LHCN-M2 (cell line): ENCODE data around the gene SBK2. TPM values are rescaled to one million over a fixed set of nuclear protein-coding genes. Genes with fewer than 3 reads are reported as not detected.
"Not testable (repeated sequence)": the region's sequence is repeated elsewhere in the genome, so short reads cannot be mapped to it uniquely, and the experiment has no call there.

Experiments used
- DNase-seq: peaks from one replicate; pipeline ENCODE4 v3.0.0-alpha.2; 2012; ENCODE audit warnings: low read depth
- total RNA-seq: library from RNA; depleted of rRNA; stranded (reverse); fragments of >200 nt; gene quantifications from 2 replicates; pipeline ENCODE4 v1.2.3, GENCODE V29; 2014

SBK2 gene
- total RNA-seq, 1 experiment from 2014 or later: 1.5 TPM

- no peak for DNase-seq
Observed at GRCh38 chr19:55535965-55536350, 975 bp downstream of the SBK2 start.

DNA sequence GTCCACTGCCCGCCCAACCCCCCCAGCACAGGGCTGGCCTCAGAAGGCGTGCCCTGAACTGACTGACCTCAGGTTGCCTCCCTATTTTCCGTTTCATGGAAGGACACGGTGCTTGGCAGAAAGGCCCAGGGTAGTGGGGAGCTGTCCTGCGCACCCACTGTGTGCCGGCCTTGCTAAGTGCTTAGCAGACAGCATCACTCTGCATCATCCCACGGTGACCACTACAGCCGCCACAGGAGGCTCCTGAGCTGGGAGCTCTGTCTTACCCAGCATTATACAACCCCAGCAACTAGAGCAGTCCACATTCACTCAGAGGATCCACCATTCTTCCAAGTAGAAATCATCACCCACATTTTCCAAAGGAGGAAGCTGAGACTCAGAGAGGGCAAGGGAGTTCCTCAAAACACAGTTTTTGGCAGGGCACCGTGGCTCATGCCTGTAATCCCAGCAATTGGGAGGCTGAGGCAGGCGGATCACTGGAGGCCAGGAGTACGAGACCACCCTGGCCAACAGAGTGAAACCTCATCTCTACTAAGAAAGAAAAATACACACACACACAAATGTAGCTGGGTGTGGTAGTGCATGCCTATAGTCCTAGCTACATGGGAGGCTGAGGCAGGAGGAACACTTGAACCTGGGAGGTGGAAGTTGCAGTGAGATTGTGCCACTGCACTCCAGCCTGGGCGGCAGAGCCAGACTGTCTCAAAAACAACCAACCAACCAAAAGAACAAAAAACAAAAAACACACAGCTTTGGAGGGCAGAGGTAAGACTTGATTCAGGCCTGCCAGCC is 1.6 kb downstream of the SBK2 start:
- no peak for DNase-seq

GRCh38 chr19:55534280-55534679 is 2.7 kb downstream of the SBK2 start:
- not testable (repeated sequence) for DNase-seq

DNA sequence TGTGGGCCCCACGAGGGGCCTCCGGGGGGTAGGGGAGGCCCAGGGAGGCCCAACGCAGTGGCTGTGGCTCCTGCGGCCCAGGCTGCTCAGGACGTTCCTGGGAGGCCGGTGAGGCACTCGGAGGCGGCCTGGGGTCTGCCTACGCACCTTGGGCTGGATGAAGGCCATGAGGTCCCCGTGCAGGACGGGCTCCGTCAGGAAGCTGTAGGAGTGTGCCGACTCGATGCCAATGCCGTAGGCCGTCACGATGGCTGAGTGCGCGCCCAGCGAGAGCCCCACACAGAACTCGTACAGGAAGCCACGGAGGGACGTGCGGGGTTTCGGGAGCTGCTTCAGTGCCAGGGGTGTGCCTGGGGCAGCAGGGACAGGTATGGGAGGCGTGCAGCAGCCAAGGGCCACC is 5.9 kb downstream of the SBK2 start:
- DNase-seq: no peak

DNA sequence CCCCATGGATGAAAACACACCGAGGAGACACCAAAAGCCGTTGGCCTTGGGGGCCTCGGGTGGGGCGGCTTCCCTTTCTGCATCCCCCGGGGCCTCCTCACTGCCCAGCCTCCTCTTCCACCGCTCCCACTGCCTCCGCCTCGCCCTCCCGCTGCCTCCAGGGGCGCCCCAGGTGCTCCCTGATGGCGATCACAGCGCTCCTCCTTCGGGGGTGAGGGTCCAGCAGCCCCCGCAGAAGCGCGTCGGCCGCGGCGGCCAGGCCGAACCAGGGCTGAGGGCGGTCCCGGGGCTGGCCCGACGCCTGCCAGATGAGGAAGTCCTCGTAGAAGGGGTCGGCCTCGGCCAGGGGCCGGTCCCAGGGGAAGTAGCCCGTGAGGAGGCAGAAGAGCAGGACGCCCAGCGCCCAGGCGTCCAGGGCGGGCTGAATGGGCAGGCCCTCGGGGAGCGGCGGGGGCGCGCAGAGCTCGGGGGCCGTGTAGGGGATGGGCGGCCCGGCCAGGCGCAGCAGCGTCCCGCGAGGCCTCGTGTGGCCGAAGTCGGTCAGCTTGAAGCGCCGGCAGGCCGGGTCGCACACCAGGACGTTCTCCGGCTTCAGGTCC is 7.2 kb downstream of the SBK2 start:
- no peak for DNase-seq

- DNase-seq: no peak
Observed at GRCh38 chr19:55528030-55528803, 8.7 kb downstream of the SBK2 start.

- no peak for DNase-seq
Observed at GRCh38 chr19:55527197-55528029, 9.5 kb downstream of the SBK2 start.

DNA sequence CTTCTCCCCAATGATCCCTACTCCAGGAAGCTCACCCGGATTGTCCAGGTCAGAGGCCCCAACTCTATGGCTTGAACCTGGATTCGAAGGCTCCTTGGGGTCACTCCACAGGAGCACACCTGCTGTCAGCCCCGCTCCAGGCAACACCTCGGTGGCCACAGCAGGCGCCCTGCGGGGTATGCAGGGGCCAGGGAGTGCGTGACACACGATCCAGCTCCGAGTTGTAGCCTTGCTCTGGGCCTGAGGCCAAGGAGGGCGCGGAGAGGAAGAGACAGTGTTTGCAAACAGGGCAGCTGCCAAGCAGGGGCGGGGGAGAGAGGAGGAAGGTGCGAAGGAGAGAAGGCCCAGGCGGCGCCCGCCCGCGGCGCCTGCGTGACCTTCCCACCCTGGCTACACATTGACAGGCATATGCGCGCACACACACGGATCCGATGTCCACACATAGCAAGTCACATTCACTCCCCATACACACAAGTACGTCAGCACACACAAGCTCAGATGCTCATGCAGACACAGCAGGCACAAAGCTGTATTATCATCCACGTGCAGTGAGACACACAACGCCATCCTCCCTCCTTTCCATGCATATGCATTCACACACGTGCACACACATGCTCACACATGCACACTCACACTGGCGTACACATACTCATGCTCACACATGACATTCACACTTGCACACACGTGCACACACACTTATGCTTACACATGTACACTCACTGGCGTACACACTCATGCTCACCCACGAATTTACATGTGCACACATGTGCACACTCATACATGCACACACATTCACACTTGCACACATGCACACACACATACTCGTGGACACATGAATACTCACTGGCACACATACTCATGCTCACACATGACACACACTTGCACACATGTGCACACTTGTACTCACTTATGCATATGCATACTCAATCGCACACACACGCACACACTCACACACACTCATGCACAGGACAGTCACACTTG is 10.4 kb downstream of the SBK2 start:
- DNase-seq: peak; percentile 57

DNA sequence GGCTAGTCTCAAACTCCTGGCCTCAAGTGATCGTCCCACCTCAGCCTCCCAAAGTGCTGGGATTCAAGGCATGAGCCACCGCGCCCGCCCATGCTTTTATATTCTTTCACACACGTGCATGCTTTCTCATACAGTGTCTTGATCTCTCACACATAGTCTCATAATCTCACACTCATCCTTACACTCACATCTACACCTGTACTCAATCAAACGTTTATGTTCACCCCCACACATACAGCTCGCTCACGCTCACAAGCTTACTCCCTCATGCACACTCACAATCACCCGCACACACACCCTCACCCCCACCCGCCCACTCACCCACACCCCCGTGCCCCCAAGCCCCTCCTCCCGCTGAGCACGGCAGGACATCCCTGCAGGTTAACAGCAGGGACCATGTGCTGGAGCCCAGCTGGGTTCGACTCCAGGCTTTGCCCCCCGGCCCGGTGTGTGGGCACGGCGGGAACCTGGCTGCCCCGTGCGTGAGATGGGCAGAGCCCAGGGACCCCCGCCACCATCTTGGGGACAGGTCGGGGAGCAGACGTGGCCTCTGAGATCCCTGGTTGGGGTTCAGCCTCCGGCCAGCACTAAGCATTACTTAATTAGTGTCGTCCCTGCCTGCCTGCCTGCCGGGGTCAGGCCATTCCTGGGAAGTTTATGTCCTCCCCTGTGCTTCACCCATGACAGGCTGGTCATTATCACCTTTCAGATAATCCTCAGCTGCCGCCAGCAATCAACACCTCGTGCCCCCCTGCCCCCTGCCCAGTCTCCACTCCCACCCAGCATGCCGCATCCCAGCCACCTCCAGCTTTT is 11.4 kb downstream of the SBK2 start:
- no peak for DNase-seq

DNA sequence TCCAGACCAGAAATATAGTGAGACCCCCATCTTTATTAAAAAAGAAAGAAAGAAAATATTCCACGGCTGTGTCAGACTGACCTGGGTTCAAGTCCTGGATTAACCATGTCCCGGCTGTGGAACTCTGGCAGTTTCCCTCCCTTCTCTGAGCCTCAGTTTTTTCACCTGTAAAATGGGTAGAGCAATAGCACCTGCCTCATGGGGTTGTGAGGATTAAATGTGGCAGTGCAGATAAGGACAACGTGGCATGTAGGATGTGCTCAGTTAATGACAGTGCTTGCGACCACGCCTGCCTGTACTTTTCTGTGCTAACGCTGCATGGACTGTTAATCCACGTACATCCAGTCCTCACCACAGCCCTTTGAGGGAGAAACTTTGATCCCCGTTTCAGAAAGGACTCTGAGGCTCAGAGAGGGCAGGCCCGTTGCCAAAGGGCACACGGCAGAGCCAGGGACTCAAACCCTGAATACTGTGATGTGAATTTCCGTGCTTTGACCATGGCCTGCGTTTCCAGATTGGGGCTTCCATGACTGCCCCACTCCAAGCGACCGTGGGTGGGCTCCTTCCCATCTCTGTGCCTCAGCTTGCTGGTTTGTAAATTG is 16.1 kb downstream of the SBK2 start:
- DNase-seq: no peak

DNA sequence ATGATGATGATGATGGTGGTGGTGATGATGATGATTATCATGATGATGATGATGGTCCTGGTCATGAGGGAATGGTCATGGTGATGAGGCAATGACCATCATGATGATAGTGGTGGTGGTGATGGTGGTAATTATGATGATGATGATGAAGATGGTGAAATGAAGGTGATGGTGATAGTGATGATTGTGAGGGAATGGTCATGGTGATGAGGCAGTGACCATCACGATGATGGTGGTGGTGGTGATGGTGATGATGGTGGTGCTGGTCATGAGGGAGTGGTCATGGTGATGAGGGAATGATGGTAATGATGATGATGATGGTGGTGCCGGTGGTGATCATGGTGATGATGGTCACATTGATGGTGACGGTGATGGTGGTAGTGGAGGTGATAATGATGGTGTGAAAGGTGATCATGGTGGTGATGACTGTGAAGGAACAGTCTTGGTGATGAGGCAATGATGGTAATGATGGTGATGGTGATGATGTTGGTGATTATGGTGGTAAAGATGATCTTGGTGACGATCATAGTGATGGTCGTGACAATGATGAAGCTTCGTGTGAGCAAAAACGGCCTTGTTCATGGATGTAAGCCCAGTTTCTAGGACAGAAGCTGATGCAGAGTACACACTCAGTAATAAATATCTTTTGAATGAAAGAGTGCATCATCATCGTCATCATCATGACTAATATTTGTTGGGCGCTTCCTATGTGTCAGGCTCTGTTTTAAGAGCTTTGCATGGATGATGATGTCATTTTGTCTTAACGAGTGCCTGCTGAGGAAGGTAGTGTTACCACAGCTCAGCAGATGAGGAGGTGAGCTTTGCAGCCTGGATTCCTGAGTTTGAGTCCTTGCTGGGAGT is 17.3 kb downstream of the SBK2 start:
- peak; percentile 74 for DNase-seq

DNA sequence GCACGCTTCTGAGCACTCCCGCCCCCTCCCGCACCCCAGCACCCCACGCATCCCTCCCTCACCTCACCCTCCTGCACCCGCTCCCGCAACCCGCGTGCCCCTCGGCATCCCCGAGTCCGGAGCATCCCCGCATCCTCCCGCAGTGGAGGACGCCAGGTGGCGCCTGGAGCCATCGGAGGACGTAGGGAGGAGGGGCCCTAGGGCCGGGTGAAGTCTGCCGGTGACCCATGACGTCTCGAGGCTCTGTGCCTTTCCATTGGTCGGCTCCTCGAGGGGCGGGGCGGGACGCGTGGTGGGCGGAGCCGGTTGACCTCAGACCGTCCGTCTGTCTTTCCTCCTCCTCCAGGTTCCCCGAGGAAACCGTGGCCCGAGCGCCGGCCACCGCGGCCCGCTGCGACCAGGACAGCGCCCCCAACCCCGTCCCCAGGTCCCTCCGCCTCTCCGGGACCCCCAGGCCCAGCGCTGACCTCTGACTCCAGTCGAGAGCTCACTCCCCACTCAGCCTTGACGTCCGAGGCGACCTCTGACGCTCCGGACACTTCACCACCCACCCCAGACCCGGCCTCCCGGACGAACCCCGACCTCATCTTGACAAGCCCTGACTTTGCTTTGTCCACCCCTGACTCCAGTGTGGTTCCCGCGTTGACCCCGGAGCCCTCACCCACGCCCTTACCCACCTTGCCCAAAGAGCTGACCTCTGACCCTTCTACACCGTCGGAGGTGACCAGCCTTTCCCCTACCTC is 19.9 kb downstream of the SBK2 start:
- peak; percentile 87 for DNase-seq

GRCh38 chr19:55508120-55508519 is 28.8 kb downstream of the SBK2 start:
- DNase-seq: no peak

DNA sequence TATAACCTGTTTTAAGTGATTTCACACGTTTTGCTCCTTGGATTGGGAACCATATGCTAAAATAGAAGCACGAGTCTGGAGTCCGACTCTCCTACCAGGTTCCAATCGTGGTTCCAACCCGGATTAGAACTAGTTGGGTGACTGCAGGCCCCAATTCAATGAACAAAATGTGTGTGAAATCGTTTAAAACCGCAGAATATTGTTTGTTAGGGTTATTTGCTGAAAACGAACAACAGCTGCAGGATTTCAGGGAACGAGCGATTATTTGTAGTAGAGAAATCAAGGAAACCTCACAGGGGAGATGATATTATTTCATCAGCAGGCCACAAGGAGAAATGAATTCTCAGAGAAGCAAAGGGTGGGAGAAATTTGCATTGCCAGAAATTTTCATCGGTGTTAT is 32.0 kb downstream of the SBK2 start:
- no peak for DNase-seq

DNA sequence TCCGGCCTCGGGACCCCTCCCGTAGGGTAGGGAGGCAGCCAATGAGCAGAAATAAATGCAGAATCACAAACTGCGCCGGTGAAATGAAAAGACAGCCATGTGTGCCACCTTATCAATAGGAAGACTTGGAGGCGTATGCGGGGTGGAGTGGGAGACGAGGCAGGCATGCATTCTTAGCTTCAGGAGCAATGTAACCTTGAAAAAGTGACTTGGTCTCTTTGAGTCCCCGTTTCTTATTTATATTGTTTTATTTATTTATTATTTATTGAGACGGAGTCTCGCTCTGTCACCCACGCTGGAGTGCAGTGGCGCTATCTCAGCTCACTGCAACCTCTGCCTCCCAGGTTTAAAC is 32.7 kb downstream of the SBK2 start:
- DNase-seq: no peak

DNA sequence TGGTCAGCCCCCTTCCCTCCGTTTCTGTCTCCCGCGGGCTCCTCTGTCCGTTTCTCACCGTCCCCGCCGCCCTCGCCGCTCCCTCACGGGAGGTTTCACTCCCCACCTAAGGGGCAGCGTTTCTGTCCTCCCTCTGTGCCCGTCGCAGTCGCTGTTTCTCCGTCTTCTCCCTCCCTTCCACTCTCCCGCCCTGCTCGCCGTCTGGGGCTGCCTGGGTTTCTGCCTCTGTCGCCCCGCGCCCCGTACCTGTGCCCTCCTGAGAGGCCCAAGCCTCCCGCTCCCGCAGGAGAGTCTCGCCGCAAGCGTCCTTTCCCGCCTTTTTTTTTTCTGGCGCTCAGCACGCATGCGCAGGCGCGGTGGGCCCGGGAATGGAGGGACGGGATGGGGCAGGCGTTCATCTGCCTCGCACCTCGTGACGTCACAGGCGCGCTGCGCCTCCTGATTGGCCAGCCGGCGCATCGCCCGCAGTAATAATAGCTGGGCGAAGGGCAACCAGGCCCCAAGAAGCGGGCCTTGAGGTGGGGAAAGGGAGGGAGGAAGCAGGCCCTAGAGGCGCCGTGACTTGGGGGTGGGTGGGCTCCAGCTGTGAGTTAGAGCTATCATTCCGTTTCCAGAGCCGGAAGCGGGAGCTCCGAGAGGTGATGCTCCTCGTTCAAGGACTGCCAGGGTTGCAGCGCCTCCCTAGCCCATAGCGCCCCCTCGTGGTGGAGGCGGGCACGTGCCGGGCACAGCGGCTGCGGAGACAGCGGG is 33.3 kb downstream of the SBK2 start:
- peak; percentile 88 for DNase-seq

GRCh38 chr19:55503157-55503501 is 33.8 kb downstream of the SBK2 start:
- DNase-seq: no peak
